ENCODE data around the gene CRYZL1.

DNA sequence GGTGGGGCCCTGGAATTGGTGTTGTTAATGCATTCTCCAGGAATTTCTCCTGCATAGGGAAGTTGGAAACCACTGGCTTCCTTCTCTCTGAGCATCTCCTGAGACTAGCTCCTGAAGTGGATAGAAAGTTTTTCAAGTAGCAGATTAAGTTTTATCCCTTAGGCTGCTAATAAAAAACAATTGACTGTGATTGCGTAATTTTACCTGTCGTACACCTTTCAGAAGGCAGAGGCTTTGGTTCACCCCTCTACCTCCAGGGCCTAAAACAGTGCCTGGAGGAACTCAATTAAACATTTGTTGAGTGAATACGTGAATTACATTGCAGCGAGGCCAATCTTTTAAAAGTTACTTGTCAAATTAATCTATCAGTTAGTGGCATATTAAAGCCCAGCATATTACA lies 4.2 kb upstream of the CRYZL1 start:
- TF ChIP-seq CTCF (IDR thresholded peaks at IDR 0.05), result no peak
- no peak for TF ChIP-seq POLR2A (IDR thresholded peaks at IDR 0.05)

All from lower leg skin (tissue), 3 donors.